IPS-18c (cell line): ENCODE measurements around the gene EXOC6B.
A peak's percentile ranks its signal among the peaks of the same experiment; 100 is the strongest.

Experiments
- H3K4me3 ChIP-seq: 2 replicates; pipeline ENCODE4 v1.7.0; 2013; ENCODE audit warnings: low read depth, mild to moderate bottlenecking, low read length, moderate library complexity; ENCODE audit not compliant: insufficient read depth
- H3K9me3 ChIP-seq: one replicate; pipeline ENCODE4 v1.6.1; 2013; ENCODE audit warnings: mild to moderate bottlenecking, low read length, moderate library complexity; ENCODE audit not compliant: control insufficient read depth, insufficient read depth

EXOC6B gene

DNA sequence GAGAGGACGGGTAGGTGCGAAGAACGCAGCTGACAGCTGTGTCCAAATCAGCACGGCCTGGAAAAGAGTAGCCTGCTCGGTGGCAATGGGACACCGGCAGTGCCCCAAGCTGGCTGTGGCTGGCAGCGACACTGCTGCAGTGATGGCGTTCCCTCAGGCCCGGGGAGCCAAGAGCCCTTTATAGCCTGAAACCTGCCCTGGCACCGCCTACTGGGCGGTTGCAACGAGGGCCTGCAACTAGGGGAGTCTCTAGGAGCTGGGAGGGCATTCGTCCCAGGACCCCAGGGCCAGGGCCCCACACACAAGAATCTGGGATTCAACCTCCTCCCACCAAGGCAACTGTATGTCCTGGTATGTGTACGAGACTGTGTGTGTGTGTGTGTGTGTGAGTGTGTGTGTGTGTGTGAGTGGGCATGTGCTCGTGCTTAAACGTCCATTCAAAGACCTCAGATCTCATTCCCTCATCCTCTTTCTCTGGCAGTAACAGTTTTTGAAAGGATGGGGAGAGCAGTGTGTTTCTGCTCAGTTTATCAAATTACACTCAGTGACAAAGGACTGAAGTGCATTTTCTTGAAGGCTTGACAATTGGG, 671.4 kb downstream of the EXOC6B start:
- Histone ChIP-seq H3K4me3 (no peak overlapping the region), H3K9me3 (no peaks in the 10 kb centered on the region)

DNA sequence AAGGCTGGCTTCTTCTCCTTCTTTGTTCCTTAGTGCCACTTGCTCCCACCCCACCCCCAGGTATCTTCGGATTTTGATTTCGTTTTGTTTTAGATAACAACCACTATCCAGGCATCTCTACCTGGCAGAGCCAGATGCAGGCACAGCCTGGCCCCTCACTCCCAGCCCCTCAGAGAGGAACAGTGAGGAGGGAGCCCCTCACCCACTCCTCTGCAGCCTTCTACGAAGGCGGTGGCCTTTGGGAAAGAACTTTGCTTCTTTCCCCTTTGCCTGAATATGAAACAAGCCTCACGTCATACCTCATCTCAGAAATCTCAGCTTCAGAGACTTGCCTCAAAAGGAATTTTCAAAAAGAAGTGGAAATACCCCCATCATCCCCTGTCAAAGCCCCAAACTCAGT, 671.9 kb downstream of the EXOC6B start:
- H3K9me3 ChIP-seq, result no peaks in the 10 kb centered on the region
- no peak overlapping the region for H3K4me3 ChIP-seq

DNA sequence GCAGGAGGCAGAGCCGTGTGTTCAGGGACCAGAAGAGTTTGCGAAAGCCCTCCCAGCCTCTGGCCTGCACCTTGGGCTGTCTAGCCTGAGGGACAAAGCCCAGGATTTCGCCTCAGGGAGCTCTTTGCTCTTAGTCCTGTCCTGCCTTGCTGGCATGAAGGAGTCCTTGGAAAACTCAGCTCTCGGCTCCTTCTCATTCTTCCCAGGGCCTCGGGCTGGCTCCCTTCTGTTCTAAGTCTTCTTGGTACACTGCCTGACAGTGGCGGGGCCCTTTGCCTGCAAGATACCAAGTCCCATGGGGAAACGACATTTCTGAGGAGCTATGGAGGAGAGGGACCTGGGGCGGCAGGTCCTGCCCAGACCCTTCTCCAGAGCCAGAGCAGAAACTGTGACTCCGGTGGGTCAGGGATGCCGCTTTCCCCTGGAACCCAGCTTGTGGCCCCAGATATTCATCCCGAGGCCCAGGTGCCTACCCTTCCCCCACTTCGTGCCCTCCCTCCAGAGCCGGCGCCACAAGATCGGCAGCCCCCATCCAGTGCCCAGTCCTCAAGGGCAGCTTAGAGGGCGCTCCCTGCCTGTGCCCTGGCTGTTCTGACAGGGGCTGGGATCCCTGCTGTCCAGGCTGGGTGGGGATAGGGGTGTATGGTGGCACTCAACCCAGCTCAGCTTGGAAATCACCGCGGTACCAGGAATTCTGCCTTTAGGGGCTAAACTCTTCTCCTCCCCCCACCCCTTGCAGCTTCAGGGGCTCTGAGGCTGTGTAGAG, 672.6 kb downstream of the EXOC6B start:
- H3K9me3 ChIP-seq, result no peaks in the 10 kb centered on the region

DNA sequence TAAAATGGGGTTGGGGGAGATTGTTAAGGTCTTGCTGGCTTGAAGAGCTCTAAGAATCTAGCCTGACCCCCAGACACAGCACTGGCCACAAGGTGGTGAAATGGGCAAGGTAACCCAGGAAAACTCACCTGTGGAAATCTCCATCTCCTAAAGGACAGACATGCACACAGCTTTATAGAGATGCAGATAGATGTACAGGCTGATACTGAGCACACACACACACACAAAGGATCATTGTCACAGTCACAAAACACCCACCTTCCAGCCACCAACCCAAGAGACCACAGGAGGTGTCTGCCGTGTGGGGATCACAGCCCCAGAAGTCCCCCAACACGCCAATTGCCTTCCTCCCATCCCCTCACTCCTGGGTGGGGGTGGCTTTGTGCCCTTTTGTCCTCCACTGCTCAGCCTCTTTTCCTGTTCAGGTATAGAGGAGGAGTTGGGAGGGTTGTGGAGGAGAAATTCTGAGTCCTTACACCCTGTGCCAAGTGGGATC, 674.9 kb downstream of the EXOC6B start:
- Histone ChIP-seq H3K9me3 (no peaks in the 10 kb centered on the region), H3K4me3 (no peak overlapping the region)

More for the DNA sequence above, 672.6 kb downstream of the EXOC6B start:
- no peak overlapping the region for H3K4me3 ChIP-seq

DNA sequence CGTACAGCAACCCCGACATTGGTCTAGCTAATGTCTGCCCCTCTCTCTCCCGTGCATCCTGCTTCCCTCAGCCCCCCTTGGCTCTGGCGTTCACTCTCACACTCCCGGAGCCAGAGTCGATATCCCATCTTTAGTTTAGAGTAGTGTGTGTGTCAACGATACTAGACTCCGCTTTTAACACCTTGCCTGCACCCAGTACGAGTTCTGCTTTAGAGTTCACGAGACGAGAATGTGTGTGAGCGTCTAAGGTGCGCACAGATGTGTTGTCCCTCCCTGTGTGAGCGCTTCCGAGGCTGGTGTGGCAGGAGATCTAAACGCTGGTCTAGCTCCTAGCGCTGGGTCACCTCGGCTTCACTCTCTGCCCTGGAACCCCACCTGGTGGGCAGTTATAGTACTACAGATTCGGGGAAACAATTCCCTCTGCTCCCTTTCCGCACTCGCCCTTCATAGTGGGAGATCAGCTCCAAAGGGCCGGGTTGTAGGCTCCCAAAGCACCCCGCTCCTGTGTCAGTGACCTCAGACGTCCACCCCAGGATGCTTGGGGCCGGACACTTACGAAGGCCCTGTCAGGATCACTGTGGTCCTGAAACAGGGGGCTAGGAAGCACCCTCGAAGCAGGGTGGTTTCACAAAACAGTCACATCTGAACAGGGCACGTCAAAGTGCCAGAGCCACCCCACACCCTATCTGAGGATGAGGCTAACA, 675.5 kb downstream of the EXOC6B start:
- Histone ChIP-seq H3K9me3 (no peaks in the 10 kb centered on the region), H3K4me3 (peak overlapping the region; percentile 59; the same call in 1 of the 2 replicates)

DNA sequence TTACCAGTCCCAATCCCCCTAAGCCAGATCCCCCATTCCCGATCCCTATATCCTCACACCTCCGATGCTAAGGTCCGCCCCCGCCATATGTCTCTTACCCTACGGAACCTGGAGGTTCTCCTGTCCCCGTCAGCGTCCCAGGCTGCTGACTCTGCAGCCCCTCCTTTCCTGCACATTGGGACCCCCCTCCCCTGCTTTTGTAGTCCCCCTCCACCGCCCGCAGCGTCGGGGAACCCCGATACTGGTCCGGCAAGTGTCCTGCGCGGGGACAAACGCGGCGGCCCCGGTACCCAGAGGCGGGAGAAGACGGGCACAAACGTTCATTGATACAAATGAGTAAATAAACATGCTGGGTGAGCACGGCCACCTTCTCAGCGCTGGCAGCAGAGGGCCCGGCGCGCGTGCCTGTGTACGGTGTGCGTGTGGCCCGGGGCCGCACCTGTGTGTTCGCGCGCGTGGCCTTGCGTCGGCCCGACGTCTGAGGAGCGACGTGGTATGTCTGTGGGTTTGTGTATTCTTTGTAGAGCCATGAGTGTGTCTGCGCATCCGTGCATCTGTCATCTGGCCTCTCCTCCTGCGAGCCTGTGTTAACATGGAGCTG, 676.2 kb downstream of the EXOC6B start:
- Histone ChIP-seq H3K9me3 (no peaks in the 10 kb centered on the region), H3K4me3 (peak overlapping the region; percentile 59)

DNA sequence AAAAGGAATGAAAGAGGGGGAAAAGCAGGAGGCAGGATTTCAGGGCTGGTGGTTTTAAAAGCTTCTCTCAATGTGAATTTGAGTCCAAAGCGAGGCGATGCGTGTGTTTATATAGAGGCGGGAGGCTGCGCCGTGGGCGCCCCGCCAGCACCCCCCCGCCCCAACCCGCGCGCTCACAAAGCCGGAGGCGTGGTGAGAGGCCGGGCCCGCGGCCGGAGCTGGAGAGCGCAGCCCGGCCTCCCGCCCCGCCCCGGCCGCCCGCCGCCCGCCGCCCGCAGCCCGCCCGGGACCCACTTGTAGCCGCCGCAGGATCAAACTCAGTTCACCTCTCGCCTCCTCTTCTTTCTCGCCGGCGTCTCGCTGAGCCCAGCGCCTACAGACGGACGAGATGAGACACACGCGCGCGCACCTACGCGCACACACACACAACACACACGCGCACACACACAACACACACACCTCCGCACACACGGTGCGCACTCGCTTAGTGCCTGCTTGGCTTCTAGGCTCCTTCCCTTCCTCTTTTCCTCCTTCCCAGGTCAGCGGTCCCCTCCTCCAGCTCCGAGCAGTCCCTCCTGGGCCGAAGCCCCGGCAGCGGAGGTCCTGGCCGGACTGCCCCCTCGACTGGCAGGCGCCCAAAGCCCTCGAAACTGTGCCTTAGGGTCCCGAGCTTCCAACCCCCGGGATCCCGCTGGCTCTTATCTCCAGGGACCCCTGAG, 676.8 kb downstream of the EXOC6B start:
- H3K9me3 ChIP-seq, result no peaks in the 10 kb centered on the region
- H3K4me3 ChIP-seq, result peak overlapping the region; percentile 59

DNA sequence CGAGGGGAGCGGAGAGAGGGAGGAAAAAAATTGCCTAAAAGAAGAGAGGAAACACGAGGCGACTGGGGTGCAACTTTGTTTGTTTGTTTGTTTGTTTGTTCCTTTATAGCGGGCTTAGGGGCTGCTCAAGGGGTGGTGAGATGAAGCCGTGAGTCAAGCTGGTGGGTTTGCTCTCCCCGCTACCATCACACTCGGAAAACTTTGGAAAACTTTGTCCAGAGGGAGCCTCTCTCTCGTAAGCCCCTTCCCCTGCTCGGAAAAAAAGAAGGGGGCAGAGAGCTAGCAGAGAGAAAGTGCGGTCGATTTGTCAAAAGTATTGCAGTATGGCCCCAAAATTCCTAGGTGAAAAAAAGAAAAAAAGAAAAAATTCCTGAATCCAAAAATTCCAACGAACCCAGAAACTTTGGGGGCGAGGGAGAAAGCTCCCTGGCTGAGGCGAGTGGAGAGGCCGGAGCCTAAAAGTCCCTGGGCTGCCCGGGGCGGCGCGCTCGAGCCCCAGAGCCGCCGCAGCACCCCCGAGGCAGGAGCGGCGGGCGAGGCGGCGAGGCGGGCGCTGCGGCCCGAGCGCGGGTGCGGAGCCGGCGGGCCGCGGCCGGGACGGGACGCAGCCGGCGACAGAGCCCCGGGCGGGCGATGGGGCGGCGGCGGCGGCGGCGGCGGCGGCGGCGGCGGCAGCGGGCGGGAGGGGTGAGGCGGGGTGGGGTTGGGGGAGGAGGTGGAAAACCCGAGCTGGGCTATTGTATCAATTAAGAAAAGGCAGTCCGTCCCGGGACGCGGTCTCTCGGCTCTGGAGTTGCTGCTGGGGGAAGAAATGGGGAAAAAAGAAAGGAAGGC, 677.6 kb downstream of the EXOC6B start:
- peaks cover 3% of the 10 kb centered on the region for H3K9me3 ChIP-seq
- peak overlapping the region; percentile 41 for H3K4me3 ChIP-seq

DNA sequence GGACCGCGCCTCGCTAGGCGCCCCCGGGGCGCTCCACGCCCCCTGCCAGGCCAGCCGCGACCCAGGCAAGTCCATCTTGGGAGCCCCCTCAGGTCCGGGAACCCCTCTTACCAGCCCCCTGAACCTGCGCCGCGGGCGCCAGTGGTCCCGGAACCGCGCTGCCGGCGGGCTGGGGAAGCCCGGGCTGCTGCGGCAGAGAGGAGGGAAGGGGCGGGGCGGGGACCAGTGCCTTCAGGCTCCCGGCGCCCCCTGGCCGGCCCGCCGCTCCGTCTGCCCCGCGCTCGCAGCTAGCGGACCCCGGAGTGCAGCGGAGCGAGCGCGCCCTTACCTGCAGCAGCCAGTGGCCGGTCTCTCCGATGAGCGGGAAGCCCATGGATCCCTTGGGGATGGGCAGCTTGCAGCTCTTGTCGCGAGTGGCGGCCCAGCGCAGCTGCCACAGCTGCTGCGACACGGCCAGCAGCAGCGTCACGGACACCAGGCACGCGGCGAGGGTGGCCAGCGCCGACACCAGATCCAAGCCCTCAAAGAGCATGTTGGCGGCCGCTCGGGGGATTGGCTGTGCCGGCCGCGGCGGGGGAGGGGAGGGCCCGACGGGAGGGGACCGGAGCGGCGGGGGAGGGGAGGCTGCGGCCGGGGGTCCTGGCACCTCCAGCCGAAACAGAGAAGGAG, 678.4 kb downstream of the EXOC6B start, which contains the start of gene CYP26B1:
Gene CYP26B1, minus strand, starts transcription at position 560 of the 669 bp plus-strand sequence. Its CDS starts 28 bp downstream, at position 532.
- peak within 1 kb of the TSS; percentile 70 for H3K4me3 ChIP-seq
- H3K9me3 ChIP-seq, result peaks cover 7% of the 10 kb centered on the region

DNA sequence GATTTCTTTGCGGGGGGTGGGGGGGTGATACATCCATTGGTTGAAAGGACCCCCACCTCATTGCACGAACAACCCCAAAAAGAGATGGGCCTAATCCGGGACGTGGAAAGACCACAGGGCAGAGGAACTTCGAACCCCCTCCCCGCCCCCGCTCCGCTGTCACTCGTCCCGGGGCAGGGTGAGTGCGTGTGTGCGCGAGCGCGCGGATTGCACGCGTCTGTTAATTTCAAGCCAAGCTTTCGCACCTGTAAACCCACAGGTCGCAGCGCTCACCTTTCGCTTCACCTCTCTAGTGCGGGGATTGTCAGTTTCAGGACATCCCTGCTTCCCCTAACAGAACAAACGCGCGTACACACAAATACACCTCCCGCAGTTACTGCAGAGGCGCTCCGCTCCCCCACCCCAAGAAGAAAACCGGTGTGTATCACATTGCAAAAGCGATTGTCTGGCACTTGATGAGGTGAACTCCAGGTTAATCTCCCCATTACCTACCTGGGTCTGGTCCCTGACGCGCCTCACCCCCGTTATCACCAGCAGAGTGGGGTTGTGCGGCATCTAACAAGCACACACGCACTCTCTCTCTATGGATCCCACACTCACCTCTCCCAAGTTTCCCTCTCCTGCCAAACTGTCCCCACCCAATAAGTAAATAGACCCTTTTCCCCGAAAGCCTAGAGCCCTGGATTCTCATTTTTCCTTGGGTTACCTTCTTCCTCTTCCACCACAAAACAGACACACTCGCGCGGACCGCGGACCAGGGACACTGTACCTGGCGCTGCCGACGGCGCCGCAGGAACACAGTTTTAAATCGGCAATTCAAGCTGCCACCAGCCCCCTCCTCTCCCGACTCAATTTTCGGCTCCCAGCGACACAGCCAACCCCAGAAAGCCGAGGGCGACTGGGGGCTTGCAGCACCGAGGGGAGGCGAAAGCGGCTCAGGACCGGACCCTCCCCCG, 679.2 kb downstream of the EXOC6B start:
- peaks cover 9% of the 10 kb centered on the region for H3K9me3 ChIP-seq
- H3K4me3 ChIP-seq, result peak overlapping the region; percentile 70

DNA sequence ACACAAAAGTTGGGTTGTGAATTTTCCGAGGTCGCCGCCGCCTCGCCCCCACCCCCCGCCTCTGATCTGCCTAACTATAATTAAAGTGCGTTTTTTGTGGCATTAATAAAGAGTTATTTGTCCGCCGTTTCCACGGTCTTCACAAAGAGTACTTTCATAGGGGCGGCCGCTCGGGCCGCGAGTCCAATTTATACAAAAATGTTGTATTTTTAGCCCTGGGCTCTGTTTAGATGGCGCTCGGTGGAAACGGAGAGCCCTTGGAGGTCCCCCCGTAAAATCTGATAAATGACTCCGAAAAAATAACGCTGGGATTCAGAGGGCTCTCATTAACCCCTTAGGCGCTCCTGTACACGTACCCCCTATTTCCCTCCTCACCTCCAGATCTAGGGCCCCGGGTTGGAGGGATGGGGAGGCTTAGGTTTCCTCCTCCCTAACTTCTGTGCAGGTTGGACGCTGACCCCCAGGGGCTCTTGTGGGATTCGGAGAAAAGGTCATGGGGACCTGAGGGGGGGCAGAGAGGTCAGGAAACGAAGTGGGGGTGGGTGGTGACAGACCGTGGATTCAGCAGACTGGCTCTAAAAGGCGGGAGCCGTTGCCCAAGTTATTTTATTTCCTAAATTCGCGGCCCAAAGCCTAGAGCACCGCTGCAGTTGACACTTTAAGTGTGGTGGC, 680.0 kb downstream of the EXOC6B start:
- peak overlapping the region; percentile 70; the same call in 1 of the 2 replicates for H3K4me3 ChIP-seq
- peaks cover 9% of the 10 kb centered on the region for H3K9me3 ChIP-seq

DNA sequence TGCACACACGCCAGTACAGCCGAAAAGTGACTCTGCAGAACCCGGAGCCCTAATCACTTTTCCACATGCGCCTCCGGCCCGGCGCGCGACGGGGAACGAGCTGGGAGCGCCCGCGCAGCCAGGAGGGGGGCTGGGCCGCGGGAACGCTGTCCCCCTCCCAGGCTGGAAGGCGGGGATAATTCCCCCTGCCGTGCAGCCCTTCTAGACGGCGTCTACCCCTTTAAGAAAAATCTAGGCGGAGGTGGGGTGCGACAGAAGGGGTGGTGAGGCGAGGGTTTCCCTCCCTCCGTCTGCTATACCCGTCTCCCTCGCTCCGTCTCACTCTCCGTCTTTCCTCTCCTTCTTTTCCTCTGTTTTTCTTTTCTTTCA, 680.6 kb downstream of the EXOC6B start:
- H3K4me3 ChIP-seq, result peak overlapping the region; percentile 70

DNA sequence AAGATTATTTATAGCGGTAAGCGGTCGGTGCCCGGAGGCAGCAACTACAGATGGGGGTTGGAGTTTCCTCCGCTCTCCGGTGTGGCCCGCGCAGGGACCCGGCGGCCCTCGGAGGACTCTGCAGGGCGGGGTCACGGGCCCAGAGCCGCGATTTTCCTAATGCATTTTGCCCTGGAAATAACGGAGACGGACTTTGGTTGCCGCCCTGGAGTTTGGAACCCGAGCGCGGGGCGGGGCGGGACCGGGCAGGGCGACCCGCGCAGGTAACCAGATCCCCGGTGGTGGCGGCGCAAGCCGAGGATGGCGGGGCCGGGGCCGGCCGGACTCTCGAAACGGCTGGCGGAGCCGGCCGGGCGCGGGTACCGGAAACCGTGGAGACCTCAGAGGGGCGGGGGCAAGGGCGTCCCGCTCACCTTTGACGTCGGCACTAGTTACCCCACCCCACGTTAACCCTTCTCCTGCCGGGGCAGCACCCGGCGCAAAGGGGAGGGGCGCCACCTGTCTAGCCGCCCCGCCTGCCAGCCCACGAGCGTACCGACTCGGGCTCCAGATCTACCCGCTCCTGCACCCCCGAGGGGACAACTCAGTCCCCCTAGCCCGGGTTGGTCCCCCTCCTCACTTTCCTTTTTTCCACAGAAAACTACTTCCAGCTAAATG, 681.1 kb downstream of the EXOC6B start:
- Histone ChIP-seq H3K9me3 (peaks cover 9% of the 10 kb centered on the region), H3K4me3 (peak overlapping the region; percentile 70)

More for the DNA sequence above, 680.6 kb downstream of the EXOC6B start:
- peaks cover 9% of the 10 kb centered on the region for H3K9me3 ChIP-seq

DNA sequence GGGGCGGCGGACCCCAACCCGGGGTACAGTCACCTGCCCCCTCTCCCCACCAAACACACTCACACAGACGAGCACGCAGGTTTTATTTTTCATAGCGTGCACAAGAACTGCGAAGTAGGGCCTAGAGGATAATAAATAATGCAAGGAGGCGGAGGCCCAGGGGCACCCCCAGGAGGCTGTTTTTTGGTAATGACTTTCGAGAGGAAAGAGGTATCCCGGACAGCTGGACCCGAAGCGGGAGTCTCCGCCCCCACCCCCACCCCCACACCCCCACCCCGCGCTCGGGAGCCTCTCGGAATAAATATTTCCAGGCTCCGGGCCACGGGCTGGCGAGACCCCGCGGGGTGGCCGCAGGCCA, 681.6 kb downstream of the EXOC6B start:
- H3K9me3 ChIP-seq, result peaks cover 9% of the 10 kb centered on the region

More for the DNA sequence above, 681.6 kb downstream of the EXOC6B start:
- peak overlapping the region; percentile 70; the same call in 1 of the 2 replicates for H3K4me3 ChIP-seq
